K562 (cell line): ENCODE results near the gene ALG6. TPM values are rescaled to one million over a fixed set of nuclear protein-coding genes. Genes with fewer than 3 reads are reported as not detected.

Experiments
- ATAC-seq: fragments of 200-7000 bp; cut with Tn5 transposase; 3 replicates; pipeline ENCODE4 v1.9.1; 2020; ENCODE audit warnings: moderate library complexity
- BruUV-seq: library from RNA; stranded (reverse); fragments of 400-500 nt; replicated peaks from 2 replicates; lab custom pipeline; 2021; lab: Mats Ljungman, UMichigan
- CTCF ChIA-PET: fragments of 300-600 bp; formaldehyde crosslinking; extraction: SDS; loops from one replicate; lab custom pipeline; 2021; ENCODE audit warnings: low intra/inter-chr PET ratio; lab: Yijun Ruan, JAX
- POLR2A ChIA-PET: fragments of 300-600, 350-650 bp; sonication (Branson Sonifier 250); formaldehyde crosslinking; extraction: SDS; loops from one replicate; lab custom pipeline; 2021; ENCODE audit warnings: antibody characterized with exemption, inconsistent platforms; lab: Yijun Ruan, JAX
- DNase-seq, 4 experiments: peaks; one replicate each; pipeline versions ENCODE4 v3.0.0 to v3.0.0-alpha.2; 2011 to 2018; ENCODE audit warnings: low spot score in 3 of 4, mixed read lengths in 3 of 4; ENCODE audit errors: extremely low read depth in 1 of 4
- FAIRE-seq: peaks from 2 replicates; lab custom pipeline; 2011; peaks lifted over from hg19 to GRCh38; lab: Jason Lieb, UNC
- H2AFZ ChIP-seq: 2 replicates; pipeline ENCODE4 v1.6.0; 2011; ENCODE audit warnings: low read depth, low read length, control low read depth, inconsistent platforms
- H3K27ac ChIP-seq: fragments of 200-600 bp; 3 replicates; pipeline ENCODE4 v1.8.0; 2011; ENCODE audit warnings: low read depth, mild to moderate bottlenecking, control low read depth, inconsistent platforms, low read length, moderate library complexity, mixed read lengths; ENCODE audit errors: extremely low read depth
- H3K27me3 ChIP-seq, 2 experiments: fragments of 300-600 bp in 1 of 2; 2 replicates in 1 of 2; 3 replicates in 1 of 2; pipeline versions ENCODE4 v1.6.0 to v1.8.0; 2011; ENCODE audit warnings: inconsistent platforms in 2 of 2, low read length in 2 of 2, mild to moderate bottlenecking in 1 of 2, mixed read lengths in 1 of 2, moderate library complexity in 1 of 2; ENCODE audit not compliant: control insufficient read depth in 2 of 2, insufficient read depth in 2 of 2
- H3K36me3 ChIP-seq: fragments of 300-600 bp; 3 replicates; pipeline ENCODE4 v1.8.0; 2011; ENCODE audit warnings: mild to moderate bottlenecking, low read length, inconsistent platforms; ENCODE audit not compliant: control insufficient read depth, insufficient read depth
- H3K4me1 ChIP-seq, 2 experiments: fragments of 200-600 bp in 1 of 2; replicated peaks in 1 of 2; 2 replicates in 1 of 2; 3 replicates in 1 of 2; pipeline versions ENCODE4 v1.5.1 to v1.8.0; 2011; ENCODE audit warnings: inconsistent platforms in 2 of 2, low read length in 2 of 2, mild to moderate bottlenecking in 1 of 2, mixed read lengths in 1 of 2, moderate library complexity in 1 of 2; ENCODE audit not compliant: control insufficient read depth in 2 of 2, insufficient read depth in 2 of 2
- H3K4me2 ChIP-seq: 2 replicates; pipeline ENCODE4 v1.6.1; 2011; ENCODE audit warnings: low read length, control low read depth, inconsistent platforms, mixed read lengths; ENCODE audit not compliant: insufficient read depth
- H3K4me3 ChIP-seq: fragments of 200-600 bp; sonication (generic), shearing (Covaris generic); 2 replicates; pipeline ENCODE4 v1.5.1; 2016; ENCODE audit warnings: control low read depth, inconsistent platforms
- H3K79me2 ChIP-seq: fragments of 200-600 bp; 3 replicates; pipeline ENCODE4 v1.8.0; 2011; ENCODE audit warnings: low read length, inconsistent platforms; ENCODE audit not compliant: control insufficient read depth, insufficient read depth
- H3K9ac ChIP-seq, 2 experiments: 2 replicates each; pipeline versions ENCODE4 v1.6.0 to v1.6.1; 2011; ENCODE audit warnings: low read depth in 2 of 2, low read length in 2 of 2, control low read depth in 1 of 2, inconsistent platforms in 1 of 2, mild to moderate bottlenecking in 1 of 2, mixed read lengths in 1 of 2; ENCODE audit not compliant: insufficient read depth in 1 of 2
- H3K9me1 ChIP-seq: one replicate; pipeline ENCODE4 v1.6.0; 2011; ENCODE audit warnings: inconsistent platforms, mild to moderate bottlenecking, low read length, moderate library complexity; ENCODE audit not compliant: control insufficient read depth, insufficient read depth
- H3K9me3 ChIP-seq: replicated peaks from 2 replicates; pipeline ENCODE4 v1.5.1; 2011; ENCODE audit warnings: low read depth, low read length, inconsistent platforms; ENCODE audit not compliant: control insufficient read depth, insufficient read depth
- H4K20me1 ChIP-seq: replicated peaks from 2 replicates; pipeline ENCODE4 v1.6.1; 2011; ENCODE audit warnings: low read length, inconsistent platforms, mixed read lengths; ENCODE audit not compliant: control insufficient read depth, insufficient read depth
- CREB3 ChIP-seq: fragments of 450-650 bp; conservative IDR thresholded peaks from 2 replicates; pipeline ENCODE4 v1.6.1; 2016; ENCODE audit warnings: missing genetic modification characterization, low read depth, mild to moderate bottlenecking, missing compliant biosample characterization, moderate library complexity
- E2F5 ChIP-seq: sonication (generic); formaldehyde crosslinking; IDR thresholded peaks from 2 replicates; pipeline ENCODE4 v1.8.0; 2022; ENCODE audit warnings: mild to moderate bottlenecking, missing genetic modification reagents
- FOSL1 ChIP-seq: fragments of 200-800 bp; sonication (Bioruptor generic); conservative IDR thresholded peaks from 2 replicates; pipeline ENCODE4 v1.6.1; 2016; ENCODE audit warnings: missing genetic modification characterization, missing compliant biosample characterization
- FOXP1 ChIP-seq: sonication (generic); formaldehyde crosslinking; IDR thresholded peaks from 2 replicates; pipeline ENCODE4 v1.8.0; 2022; ENCODE audit warnings: mild to moderate bottlenecking, missing genetic modification reagents
- GATA2 ChIP-seq: sonication (generic); formaldehyde crosslinking; IDR thresholded peaks from 2 replicates; pipeline ENCODE4 v1.4.0; 2020; ENCODE audit warnings: mild to moderate bottlenecking, missing genetic modification reagents
- HDGF ChIP-seq: fragments of 450-650 bp; IDR thresholded peaks from 2 replicates; pipeline ENCODE4 v1.6.1; 2016
- MTA3 ChIP-seq: fragments of 450-650 bp; formaldehyde crosslinking; IDR thresholded peaks from 2 replicates; pipeline ENCODE4 v1.6.1; 2017; ENCODE audit warnings: mild to moderate bottlenecking, borderline replicate concordance
- RB1 ChIP-seq: fragments of 450-650 bp; IDR thresholded peaks from 2 replicates; pipeline ENCODE4 v1.6.1; 2017; ENCODE audit warnings: low read depth, mild to moderate bottlenecking
- RBM15 ChIP-seq: fragments of 200-400 bp; formaldehyde crosslinking; IDR thresholded peaks from 2 replicates; pipeline ENCODE4 v1.6.1; 2018; ENCODE audit warnings: mild to moderate bottlenecking, low read length, moderate library complexity; ENCODE audit not compliant: insufficient read depth
- SIRT6 ChIP-seq: IDR thresholded peaks from one replicate; pipeline ENCODE4 v1.6.1; 2012; ENCODE audit warnings: low read depth, mild to moderate bottlenecking, control low read depth, inconsistent platforms, low read length, moderate library complexity
- U2AF2 ChIP-seq: fragments of 200-400 bp; formaldehyde crosslinking; optimal IDR thresholded peaks from 2 replicates; pipeline ENCODE3; 2017; ENCODE audit warnings: low read depth, mild to moderate bottlenecking, low read length
- XRCC5 ChIP-seq: fragments of 200-400 bp; formaldehyde crosslinking; IDR thresholded peaks from 2 replicates; pipeline ENCODE4 v1.6.1; 2017; ENCODE audit warnings: low read depth, mild to moderate bottlenecking, low read length
- ZBTB2 ChIP-seq: fragments of 450-650 bp; IDR thresholded peaks from 2 replicates; pipeline ENCODE4 v1.6.1; 2016; ENCODE audit warnings: antibody characterized with exemption
- ZBTB34 ChIP-seq: fragments of 250-450 bp; sonication (Bioruptor Pico); IDR thresholded peaks from 2 replicates; pipeline ENCODE4 v1.8.0; 2021; ENCODE audit warnings: mild to moderate bottlenecking, moderate library complexity
- ZNF511 ChIP-seq: sonication (generic); formaldehyde crosslinking; IDR thresholded peaks from 2 replicates; pipeline ENCODE4 v1.8.0; 2022; ENCODE audit warnings: mild to moderate bottlenecking, missing genetic modification reagents
- ZSCAN32 ChIP-seq: fragments of 450-650 bp; formaldehyde crosslinking; IDR thresholded peaks from 2 replicates; pipeline ENCODE4 v1.4.0; 2020; ENCODE audit warnings: mild to moderate bottlenecking, moderate library complexity
- WGBS: fragments of 100-300 bp; shearing (Covaris generic); methylation state at CpG from one replicate; pipeline ENCODE4 v1.1.6; 2016; ENCODE audit warnings: low coverage, mixed read lengths; ENCODE audit not compliant: insufficient coverage; ENCODE audit errors: missing lambda C conversion rate; 5-methylcytosine and 5-hydroxymethylcytosine counted together
- in situ Hi-C: fragments of 300-500 bp; cut with MboI; formaldehyde crosslinking; loops from 4 replicates; pipeline ENCODE4 v1.15.0; 2018; ENCODE audit warnings: inconsistent platforms, mixed read lengths
- intact Hi-C: fragments of 100-400 bp; cut with micrococcal nuclease; formaldehyde crosslinking; loops from 2 replicates; pipeline ENCODE4 v1.14.2; 2022
- polyA plus RNA-seq, 8 experiments: library from polyadenylated mRNA; depleted of rRNA in 4 of 8; stranded (reverse) in 5 of 8; unstranded in 3 of 8; fragments of >200 nt; fragmentation: Nextera tagmentation in 2 of 8; fragmentation: Illumina TruSeq in 1 of 8; extraction: Ambion mirVana in 2 of 8; extraction: Trizol in 1 of 8; gene quantifications; 2 replicates each; pipeline versions ENCODE4 v1.2.1 to v1.2.3, GENCODE V29; 2011 to 2014; ENCODE audit warnings: inconsistent platforms in 1 of 8, missing spikeins in 1 of 8
- total RNA-seq, 7 experiments: library from RNA; depleted of rRNA in 6 of 7; stranded (reverse); fragments of >200 nt in 6 of 7; fragmentation: Illumina TruSeq in 2 of 7; extraction: Trizol in 2 of 7; gene quantifications; 2 replicates each; pipeline versions ENCODE4 v1.2.1 to v1.2.3, GENCODE V29; 2011 to 2021; ENCODE audit warnings: low replicate concordance in 1 of 7

Gene ALG6
- total and polyA plus RNA-seq, 9 of the 15 experiments (the other 6 are each of a cell fraction or from before 2014, with no cell fraction given), result 14.6 to 35.7 (median 23.3) TPM

- TF ChIP-seq RB1 (peak; percentile 14; the same call in 1 of the 2 replicates), XRCC5 (no peak)
These were observed 39.9 kb upstream of the ALG6 start (continued) for GRCh38 chr1:63327417-63328054.

- POLR2A ChIA-PET, result no interaction called here
- H3K9me1 ChIP-seq, result no peaks in the 10 kb centered on the region
- H3K9me3 ChIP-seq, result no peaks in the 10 kb centered on the region
- no TSS peak for BruUV-seq
- peaks cover 4 to 27% of the 10 kb centered on the region in 2 experiments; a peak in 3 of 5 replicates for H3K4me1 ChIP-seq
- H4K20me1 ChIP-seq, result no peaks in the 10 kb centered on the region
- WGBS, result 40% methylated on average over 7 of the region's 8 CpGs
- H3K36me3 ChIP-seq, result no peaks in the 10 kb centered on the region
- peaks cover 34 to 53% of the 10 kb centered on the region in 2 experiments; a peak in 4 of 5 replicates for H3K27me3 ChIP-seq
- FAIRE-seq, result no peak
- no peak overlapping the region for H3K9ac ChIP-seq
- H3K4me2 ChIP-seq, result no peak overlapping the region
- in situ Hi-C loops, result no loop called here
- intact Hi-C loops, result loop anchor here (1.0 kb wide), 1 partner anchor 113 kb away; no protein-coding TSS in a partner anchor
- no peak overlapping the region for H2AFZ ChIP-seq
- no peak for ATAC-seq
- CTCF ChIA-PET, result interaction anchor here (0.9 kb wide), 2 partner anchors 114 to 210 kb away, joined by 3 to 4 read pairs; no protein-coding TSS in a partner anchor
- H3K79me2 ChIP-seq, result no peaks in the 10 kb centered on the region
- no peak for DNase-seq
- no peak overlapping the region for H3K4me3 ChIP-seq
- no peak overlapping the region for H3K27ac ChIP-seq
- TF ChIP-seq RBM15 (no peak), GATA2 (CRISPR knock-in tag) (no peak), E2F5 (CRISPR knock-in tag) (no peak), U2AF2 (no peak), ZSCAN32 (CRISPR knock-in tag) (no peak), ZBTB34 (CRISPR knock-in tag) (no peak), FOXP1 (CRISPR knock-in tag) (no peak), ZNF511 (CRISPR knock-in tag) (no peak), CREB3 (tag) (no peak), FOSL1 (tag) (no peak), MTA3 (no peak), ZBTB2 (no peak), SIRT6 (no peak), HDGF (no peak)
These were observed 39.3 kb upstream of the ALG6 start for GRCh38 chr1:63328122-63328521.
